D341Med (cell line): ENCODE data around the gene MMAB.

ENCODE experiments used
- DNase-seq: peaks from one replicate; pipeline ENCODE4 v3.0.0; 2012; ENCODE audit warnings: low spot score

The MMAB gene

GRCh38 chr12:109583733-109584132, 10.4 kb upstream of the MMAB start:
- DNase-seq = no peak

GRCh38 chr12:109582636-109583035, 9.3 kb upstream of the MMAB start:
- DNase-seq = no peak

GRCh38 chr12:109581856-109582255, 8.6 kb upstream of the MMAB start:
- no peak for DNase-seq

GRCh38 chr12:109581334-109581691, 8.0 kb upstream of the MMAB start:
- DNase-seq = no peak

GRCh38 chr12:109580684-109581333, 7.5 kb upstream of the MMAB start:
- no peak for DNase-seq

- DNase-seq = no peak
These were observed 7.0 kb upstream of the MMAB start for GRCh38 chr12:109580272-109580671.

GRCh38 chr12:109579639-109580038, 6.3 kb upstream of the MMAB start:
- no peak for DNase-seq

- no peak for DNase-seq
These were observed 5.1 kb upstream of the MMAB start for GRCh38 chr12:109578330-109578927.

- no peak for DNase-seq
These were observed 4.0 kb upstream of the MMAB start for GRCh38 chr12:109577311-109577710.

- DNase-seq = no peak
These were observed 2.4 kb upstream of the MMAB start for GRCh38 chr12:109575683-109576082.

GRCh38 chr12:109573914-109574244, 575 bp upstream of the MMAB start:
- DNase-seq = no peak

- DNase-seq = no peak
These were observed 828 bp downstream of the MMAB start for GRCh38 chr12:109572506-109572845.

- no peak for DNase-seq
These were observed 1.4 kb downstream of the MMAB start for GRCh38 chr12:109571773-109572505.

GRCh38 chr12:109568486-109568885, 4.8 kb downstream of the MMAB start:
- DNase-seq = no peak

GRCh38 chr12:109567967-109568366, 5.3 kb downstream of the MMAB start:
- no peak for DNase-seq

- DNase-seq = no peak
These were observed 6.0 kb downstream of the MMAB start for GRCh38 chr12:109567296-109567695.

GRCh38 chr12:109566424-109566823, 6.9 kb downstream of the MMAB start:
- no peak for DNase-seq

GRCh38 chr12:109563291-109564284, 9.7 kb downstream of the MMAB start:
- DNase-seq = no peak

- DNase-seq = no peak
These were observed 10.4 kb downstream of the MMAB start for GRCh38 chr12:109562871-109563270.

- no peak for DNase-seq
These were observed 11.6 kb downstream of the MMAB start for GRCh38 chr12:109561711-109562030.

GRCh38 chr12:109560867-109561710, 12.2 kb downstream of the MMAB start:
- DNase-seq = no peak

- DNase-seq = no peak
These were observed 13.7 kb downstream of the MMAB start for GRCh38 chr12:109559601-109560000.
